Progenitor cell of endocrine pancreas (in vitro differentiated cells): Measurements from ENCODE around the gene TUBD1. TPM values are rescaled to one million over a fixed set of nuclear protein-coding genes. Genes with fewer than 3 reads are reported as not detected.
A peak's percentile ranks its signal among the peaks of the same experiment; 100 is the strongest.
"Not testable (repeated sequence)": the region's sequence is repeated elsewhere in the genome, so short reads cannot be mapped to it uniquely, and the experiment has no call there.

Experiments
- DNase-seq: peaks from one replicate; pipeline ENCODE4 v3.0.0; 2021; ENCODE audit warnings: low spot score; ENCODE audit not compliant: unreplicated experiment
- H3K27ac Mint-ChIP-seq: 2 replicates; pipeline ENCODE4 v1.8.0; 2021; ENCODE audit warnings: mild to moderate bottlenecking, moderate library complexity, mixed read lengths
- H3K27me3 Mint-ChIP-seq: 2 replicates; pipeline ENCODE4 v1.8.0; 2021; ENCODE audit warnings: mixed read lengths
- H3K36me3 Mint-ChIP-seq: 2 replicates; pipeline ENCODE4 v1.8.0; 2022; ENCODE audit warnings: mixed read lengths; ENCODE audit not compliant: insufficient read depth
- H3K4me1 Mint-ChIP-seq: 2 replicates; pipeline ENCODE4 v1.8.0; 2021; ENCODE audit warnings: low read depth, mixed read lengths
- H3K4me3 Mint-ChIP-seq: 2 replicates; pipeline ENCODE4 v1.8.0; 2021; ENCODE audit warnings: low read depth, mild to moderate bottlenecking, moderate library complexity, mixed read lengths
- H3K9me3 Mint-ChIP-seq: 2 replicates; pipeline ENCODE4 v1.8.0; 2021; ENCODE audit warnings: low read depth, mixed read lengths
- total RNA-seq: library from RNA; stranded (reverse); gene quantifications from 2 replicates; pipeline ENCODE4 v1.2.1, GENCODE V29; 2021
- TF ChIP-seq, protein P1 (sequence below): fragments of 200-600 bp; sonication (generic); IDR thresholded peaks from one replicate; pipeline ENCODE4 v1.5.0; 2021; ENCODE audit warnings: antibody characterized with exemption, mild to moderate bottlenecking; ENCODE audit not compliant: unreplicated experiment

The TUBD1 gene
- total RNA-seq, 1 donor from 2014 or later = 31.7 TPM

GRCh38 chr17:59845595-59846393, 46.9 kb downstream of the TUBD1 start:
- Mint-ChIP-seq H3K4me1 (peaks cover 49% of the 10 kb centered on the region), H3K9me3 (no peaks in the 10 kb centered on the region), H3K27ac (peak overlapping the region; percentile 93), H3K27me3 (no peaks in the 10 kb centered on the region), H3K36me3 (peaks cover 18% of the 10 kb centered on the region), H3K4me3 (no peak overlapping the region)
- DNase-seq = no peak
- TF ChIP-seq, protein P1, sequence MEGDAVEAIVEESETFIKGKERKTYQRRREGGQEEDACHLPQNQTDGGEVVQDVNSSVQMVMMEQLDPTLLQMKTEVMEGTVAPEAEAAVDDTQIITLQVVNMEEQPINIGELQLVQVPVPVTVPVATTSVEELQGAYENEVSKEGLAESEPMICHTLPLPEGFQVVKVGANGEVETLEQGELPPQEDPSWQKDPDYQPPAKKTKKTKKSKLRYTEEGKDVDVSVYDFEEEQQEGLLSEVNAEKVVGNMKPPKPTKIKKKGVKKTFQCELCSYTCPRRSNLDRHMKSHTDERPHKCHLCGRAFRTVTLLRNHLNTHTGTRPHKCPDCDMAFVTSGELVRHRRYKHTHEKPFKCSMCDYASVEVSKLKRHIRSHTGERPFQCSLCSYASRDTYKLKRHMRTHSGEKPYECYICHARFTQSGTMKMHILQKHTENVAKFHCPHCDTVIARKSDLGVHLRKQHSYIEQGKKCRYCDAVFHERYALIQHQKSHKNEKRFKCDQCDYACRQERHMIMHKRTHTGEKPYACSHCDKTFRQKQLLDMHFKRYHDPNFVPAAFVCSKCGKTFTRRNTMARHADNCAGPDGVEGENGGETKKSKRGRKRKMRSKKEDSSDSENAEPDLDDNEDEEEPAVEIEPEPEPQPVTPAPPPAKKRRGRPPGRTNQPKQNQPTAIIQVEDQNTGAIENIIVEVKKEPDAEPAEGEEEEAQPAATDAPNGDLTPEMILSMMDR = no peak

GRCh38 chr17:59844884-59845594, 47.7 kb downstream of the TUBD1 start:
- Mint-ChIP-seq H3K27ac (peak overlapping the region; percentile 93), H3K36me3 (peaks cover 24% of the 10 kb centered on the region), H3K4me1 (peaks cover 56% of the 10 kb centered on the region), H3K27me3 (no peaks in the 10 kb centered on the region), H3K4me3 (no peak overlapping the region), H3K9me3 (no peaks in the 10 kb centered on the region)
- TF ChIP-seq, protein P1 = no peak
- no peak for DNase-seq

DNA sequence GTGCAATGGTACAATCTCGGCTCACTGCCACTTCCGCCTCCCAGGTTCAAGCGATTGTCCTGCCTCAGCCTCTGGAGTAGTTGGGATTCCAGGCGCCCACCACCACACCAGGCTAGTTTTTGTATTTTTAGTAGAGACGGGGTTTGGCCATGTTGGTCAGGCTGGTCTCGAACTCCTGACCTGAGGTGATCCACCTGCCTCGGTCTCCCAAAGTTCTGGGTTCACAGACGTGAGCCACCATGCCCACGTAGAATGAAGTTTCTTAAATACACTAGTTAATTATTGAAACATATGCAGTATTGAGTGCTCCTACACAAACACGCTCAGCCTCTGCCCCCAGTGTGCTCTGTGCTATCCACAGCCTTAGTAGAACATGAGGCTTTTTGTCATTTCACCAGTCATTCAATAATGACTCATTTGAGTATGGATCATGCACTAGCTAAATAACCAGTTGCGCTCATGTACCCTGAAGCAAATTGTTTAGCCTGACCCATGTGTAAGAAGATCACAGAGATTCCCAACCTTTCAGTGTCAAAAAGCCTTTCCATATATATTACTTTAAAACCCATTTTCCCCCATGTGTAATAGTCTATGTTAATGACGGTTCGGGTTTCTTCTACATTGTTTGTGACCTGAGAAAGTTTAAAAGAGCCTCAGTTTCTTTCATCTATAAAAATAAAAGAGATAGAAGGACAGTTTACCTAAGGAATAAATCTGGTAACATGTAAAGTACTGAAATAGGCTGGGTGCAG, 49.7 kb downstream of the TUBD1 start:
- no peaks in the 10 kb centered on the region for H3K9me3 Mint-ChIP-seq
- peaks cover 38% of the 10 kb centered on the region for H3K36me3 Mint-ChIP-seq
- H3K27ac Mint-ChIP-seq = peak overlapping the region; percentile 96
- H3K4me1 Mint-ChIP-seq = peaks cover 53% of the 10 kb centered on the region
- DNase-seq = no peak
- H3K27me3 Mint-ChIP-seq = no peaks in the 10 kb centered on the region
- H3K4me3 Mint-ChIP-seq = peak overlapping the region; percentile 3
- TF ChIP-seq, protein P1 = no peak

DNA sequence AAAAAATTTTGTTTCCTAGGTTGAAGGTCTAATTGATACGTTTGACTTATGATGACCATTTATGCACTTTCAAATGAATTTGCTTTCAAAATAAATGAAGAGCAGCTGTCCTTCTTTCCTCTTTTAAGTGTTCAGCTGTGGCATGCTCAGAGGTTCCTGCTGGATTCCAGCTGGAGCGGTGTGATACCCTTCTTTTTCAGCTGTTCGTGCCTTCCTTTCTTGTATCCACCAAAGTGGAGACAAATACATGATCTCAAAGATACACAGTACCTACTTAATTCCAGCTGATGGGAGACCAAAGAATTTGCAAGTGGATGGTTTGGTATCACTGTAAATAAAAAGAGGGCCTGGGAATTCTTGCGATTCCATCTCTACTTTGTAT, 50.9 kb downstream of the TUBD1 start:
- H3K4me3 Mint-ChIP-seq = peak overlapping the region; percentile 58
- peaks cover 48% of the 10 kb centered on the region for H3K4me1 Mint-ChIP-seq
- not testable (repeated sequence) for H3K27me3 Mint-ChIP-seq, H3K9me3 Mint-ChIP-seq, DNase-seq
- peaks cover 38% of the 10 kb centered on the region for H3K36me3 Mint-ChIP-seq
- peak overlapping the region; percentile 96 for H3K27ac Mint-ChIP-seq

- peaks cover 46% of the 10 kb centered on the region for H3K4me1 Mint-ChIP-seq
- not testable (repeated sequence) for DNase-seq, H3K9me3 Mint-ChIP-seq, H3K27me3 Mint-ChIP-seq
- peak overlapping the region; percentile 96 for H3K4me3 Mint-ChIP-seq
- peaks cover 38% of the 10 kb centered on the region for H3K36me3 Mint-ChIP-seq
- peak overlapping the region; percentile 100 for H3K27ac Mint-ChIP-seq
Measured at GRCh38 chr17:59841091-59841881, 51.5 kb downstream of the TUBD1 start.
